Endothelial cell (in vitro differentiated cells): ENCODE results near the gene ATP10B. TPM values are rescaled to one million over a fixed set of nuclear protein-coding genes. Genes with fewer than 3 reads are reported as not detected.

Source experiments
- DNase-seq: peaks from one replicate; pipeline ENCODE4 v3.0.0; 2021; ENCODE audit warnings: low spot score
- H3K27ac Mint-ChIP-seq: one replicate; pipeline ENCODE4 v1.8.0; 2021; ENCODE audit warnings: mixed read lengths, inconsistent platforms; ENCODE audit not compliant: unreplicated experiment
- H3K27me3 Mint-ChIP-seq: one replicate; pipeline ENCODE4 v1.8.0; 2021; ENCODE audit warnings: mild to moderate bottlenecking, moderate library complexity, mixed read lengths, inconsistent platforms; ENCODE audit not compliant: unreplicated experiment
- H3K36me3 Mint-ChIP-seq: one replicate; pipeline ENCODE4 v1.8.0; 2021; ENCODE audit warnings: mild to moderate bottlenecking, low read depth, mixed read lengths, inconsistent platforms; ENCODE audit not compliant: unreplicated experiment
- H3K4me1 Mint-ChIP-seq: one replicate; pipeline ENCODE4 v1.8.0; 2021; ENCODE audit warnings: mild to moderate bottlenecking, mixed read lengths, inconsistent platforms; ENCODE audit not compliant: unreplicated experiment
- H3K4me3 Mint-ChIP-seq: one replicate; pipeline ENCODE4 v1.8.0; 2021; ENCODE audit warnings: mild to moderate bottlenecking, mixed read lengths, inconsistent platforms; ENCODE audit not compliant: unreplicated experiment
- H3K9me3 Mint-ChIP-seq: one replicate; pipeline ENCODE4 v1.8.0; 2021; ENCODE audit warnings: mixed read lengths, inconsistent platforms; ENCODE audit not compliant: unreplicated experiment
- CTCF ChIP-seq: fragments of 200-600 bp; sonication (generic); IDR thresholded peaks from one replicate; pipeline ENCODE4 v1.5.0; 2021; ENCODE audit warnings: antibody characterized with exemption; ENCODE audit not compliant: unreplicated experiment
- total RNA-seq: library from RNA; stranded (reverse); fragmentation: NEBNext Ultra II Directional; extraction: Animal tissue kit (Norgen Biotek cat#: 25700); gene quantifications from one replicate; pipeline ENCODE4 v1.2.1, GENCODE V29; 2021; ENCODE audit not compliant: unreplicated experiment

Gene ATP10B
- total RNA-seq, 1 donor from 2014 or later: not detected

- Mint-ChIP-seq H3K27me3 (no peaks in the 10 kb centered on the region), H3K27ac (no peak overlapping the region), H3K4me3 (no peak overlapping the region), H3K4me1 (peaks cover 3% of the 10 kb centered on the region), H3K9me3 (no peaks in the 10 kb centered on the region), H3K36me3 (no peaks in the 10 kb centered on the region)
- DNase-seq: no peak
- TF ChIP-seq CTCF: no peak
Observed at GRCh38 chr5:160521392-160521663, 330.7 kb downstream of the ATP10B start.

- Mint-ChIP-seq H3K9me3 (no peaks in the 10 kb centered on the region), H3K36me3 (no peaks in the 10 kb centered on the region), H3K27me3 (no peaks in the 10 kb centered on the region), H3K27ac (no peak overlapping the region), H3K4me3 (no peak overlapping the region), H3K4me1 (peaks cover 3% of the 10 kb centered on the region)
- no peak for DNase-seq
- TF ChIP-seq CTCF: no peak
Observed at GRCh38 chr5:160520609-160521391, 331.2 kb downstream of the ATP10B start.

GRCh38 chr5:160516696-160517530, 335.1 kb downstream of the ATP10B start:
- no peak for TF ChIP-seq CTCF
- Mint-ChIP-seq H3K27me3 (no peaks in the 10 kb centered on the region), H3K4me3 (no peak overlapping the region), H3K27ac (no peak overlapping the region), H3K9me3 (no peaks in the 10 kb centered on the region), H3K4me1 (peaks cover 3% of the 10 kb centered on the region), H3K36me3 (no peaks in the 10 kb centered on the region)
- no peak for DNase-seq

- no peak overlapping the region for H3K27ac Mint-ChIP-seq
- DNase-seq: no peak
- H3K9me3 Mint-ChIP-seq: no peaks in the 10 kb centered on the region
- H3K27me3 Mint-ChIP-seq: peaks cover 4% of the 10 kb centered on the region
- no peaks in the 10 kb centered on the region for H3K4me1 Mint-ChIP-seq
- TF ChIP-seq CTCF: no peak
- H3K4me3 Mint-ChIP-seq: no peak overlapping the region
- H3K36me3 Mint-ChIP-seq: no peaks in the 10 kb centered on the region
Observed at GRCh38 chr5:160514866-160515265, 337.1 kb downstream of the ATP10B start.

GRCh38 chr5:160514191-160514590, 337.8 kb downstream of the ATP10B start:
- no peak for DNase-seq
- H3K36me3 Mint-ChIP-seq: no peaks in the 10 kb centered on the region
- no peaks in the 10 kb centered on the region for H3K9me3 Mint-ChIP-seq
- no peak overlapping the region for H3K4me3 Mint-ChIP-seq
- no peak overlapping the region for H3K27ac Mint-ChIP-seq
- peaks cover 4% of the 10 kb centered on the region for H3K27me3 Mint-ChIP-seq
- H3K4me1 Mint-ChIP-seq: no peaks in the 10 kb centered on the region
- no peak for TF ChIP-seq CTCF
